ENCODE results near the gene UBD.

UBD gene

GRCh38 chr6:29559524-29560287, at the start of gene UBD:
TSS of gene UBD (minus strand) at chr6:29559732. CDS start at chr6:29559701, 31 bp downstream.
- DNase-seq (ENCODE audit: low read depth in 2 of 2) = no peak

GRCh38 chr6:29608131-29608530, 48.6 kb upstream of the UBD start:
- no peak for DNase-seq (ENCODE audit: low read depth in 2 of 2)

GRCh38 chr6:29603930-29604329, 44.4 kb upstream of the UBD start:
- no peak for DNase-seq (ENCODE audit: low read depth in 2 of 2)

GRCh38 chr6:29603456-29603855, 43.9 kb upstream of the UBD start:
- DNase-seq (ENCODE audit: low read depth in 2 of 2) = no peak

- no peak for DNase-seq (ENCODE audit: low read depth in 2 of 2)
Observed at GRCh38 chr6:29602564-29603361, 43.2 kb upstream of the UBD start.

GRCh38 chr6:29598172-29598747, 38.7 kb upstream of the UBD start:
- DNase-seq (ENCODE audit: low read depth in 2 of 2) = no peak

- DNase-seq (ENCODE audit: low read depth in 2 of 2) = no peak
Observed at GRCh38 chr6:29597184-29597583, 37.7 kb upstream of the UBD start.

GRCh38 chr6:29596381-29596900, 36.9 kb upstream of the UBD start:
- no peak for DNase-seq (ENCODE audit: low read depth in 2 of 2)

- no peak for DNase-seq (ENCODE audit: low read depth in 2 of 2)
Observed at GRCh38 chr6:29593199-29593855, 33.8 kb upstream of the UBD start.

- DNase-seq (ENCODE audit: low read depth in 2 of 2) = no peak
Observed at GRCh38 chr6:29591677-29592076, 32.1 kb upstream of the UBD start.

- DNase-seq (ENCODE audit: low read depth in 2 of 2) = no peak
Observed at GRCh38 chr6:29590218-29590808, 30.8 kb upstream of the UBD start.

GRCh38 chr6:29589423-29590048, 30.0 kb upstream of the UBD start:
- peak; percentile 17 to 26 for DNase-seq (ENCODE audit: low read depth in 2 of 2)

- DNase-seq (ENCODE audit: low read depth in 2 of 2) = no peak
Observed at GRCh38 chr6:29584821-29585220, 25.3 kb upstream of the UBD start, which contains the start of gene OR2H2. TSS of gene OR2H2 (plus strand) at chr6:29585121. CDS start at chr6:29587945, 2,824 bp downstream.

- DNase-seq (ENCODE audit: low read depth in 2 of 2) = no peak
Observed at GRCh38 chr6:29577544-29577943, 18.0 kb upstream of the UBD start.

GRCh38 chr6:29576056-29576455, 16.5 kb upstream of the UBD start:
- no peak for DNase-seq (ENCODE audit: low read depth in 2 of 2)

- no peak for DNase-seq (ENCODE audit: low read depth in 2 of 2)
Observed at GRCh38 chr6:29567991-29568390, 8.5 kb upstream of the UBD start.

- DNase-seq (ENCODE audit: low read depth in 2 of 2) = no peak
Observed at GRCh38 chr6:29567541-29567940, 8.0 kb upstream of the UBD start.

- no peak for DNase-seq (ENCODE audit: low read depth in 2 of 2)
Observed at GRCh38 chr6:29566856-29567255, 7.3 kb upstream of the UBD start.

GRCh38 chr6:29564875-29565274, 5.3 kb upstream of the UBD start:
- DNase-seq (ENCODE audit: low read depth in 2 of 2) = no peak

GRCh38 chr6:29563435-29563965, 4.0 kb upstream of the UBD start:
- DNase-seq (ENCODE audit: low read depth in 2 of 2) = no peak
